Stimulated activated CD4-positive, alpha-beta T cell treated with anti-CD3 and anti-CD28 coated beads, Interleukin-15, amount 100 ng/mL, for 24 hours (primary cell): Measurements from ENCODE around the gene NMT1.
"Not testable (repeated sequence)": the region's sequence is repeated elsewhere in the genome, so short reads cannot be mapped to it uniquely, and the experiment has no call there.

Experiments
- DNase-seq: peaks from one replicate; pipeline ENCODE4 v3.0.0-alpha.2; 2020

The NMT1 gene

GRCh38 chr17:45038728-45039634 lies 22.1 kb upstream of the NMT1 start:
- DNase-seq, result no peak

GRCh38 chr17:45040459-45040858 lies 20.7 kb upstream of the NMT1 start:
- no peak for DNase-seq

DNA sequence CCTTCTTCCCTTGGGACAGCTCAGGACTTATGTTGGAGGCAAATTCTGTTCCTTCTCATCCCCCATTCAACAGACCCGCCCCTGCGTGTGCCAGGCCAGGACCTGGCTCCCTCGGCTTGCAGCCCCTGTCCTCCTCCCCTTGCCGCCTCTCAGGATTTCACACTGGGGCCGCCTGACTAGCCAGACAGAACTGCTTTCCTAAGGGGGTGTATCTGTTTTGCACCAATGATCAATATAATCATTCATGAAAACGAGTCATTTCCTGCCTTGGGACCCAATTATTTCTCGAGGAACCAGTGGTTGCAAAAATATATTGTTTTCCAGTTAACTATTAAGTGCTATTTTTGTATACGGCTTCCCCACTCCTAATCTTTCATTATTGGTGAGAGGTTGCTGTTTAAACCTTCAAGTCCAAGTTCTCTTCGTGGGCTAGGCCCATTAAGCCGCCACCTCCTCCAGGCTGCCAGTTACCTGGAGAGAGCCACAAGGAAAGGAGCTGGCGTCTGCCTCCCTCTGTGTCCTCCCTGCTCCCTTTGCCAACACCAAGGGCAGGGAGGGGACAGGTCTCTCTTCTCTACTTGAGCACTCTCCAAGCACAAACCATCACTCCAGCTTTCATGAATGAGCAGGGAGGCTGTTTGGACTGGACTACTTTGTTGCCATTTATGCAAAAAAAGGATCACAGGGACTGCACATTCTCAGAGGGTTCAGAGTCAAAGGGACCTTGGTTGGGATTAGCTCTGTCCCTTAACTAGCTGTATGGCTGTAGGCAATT lies 18.6 kb upstream of the NMT1 start:
- no peak for DNase-seq

GRCh38 chr17:45043813-45044540 lies 17.1 kb upstream of the NMT1 start:
- DNase-seq, result no peak

- no peak for DNase-seq
These were observed 14.5 kb upstream of the NMT1 start for GRCh38 chr17:45046537-45047125.

- no peak for DNase-seq
These were observed 12.1 kb upstream of the NMT1 start for GRCh38 chr17:45048795-45049563.

DNA sequence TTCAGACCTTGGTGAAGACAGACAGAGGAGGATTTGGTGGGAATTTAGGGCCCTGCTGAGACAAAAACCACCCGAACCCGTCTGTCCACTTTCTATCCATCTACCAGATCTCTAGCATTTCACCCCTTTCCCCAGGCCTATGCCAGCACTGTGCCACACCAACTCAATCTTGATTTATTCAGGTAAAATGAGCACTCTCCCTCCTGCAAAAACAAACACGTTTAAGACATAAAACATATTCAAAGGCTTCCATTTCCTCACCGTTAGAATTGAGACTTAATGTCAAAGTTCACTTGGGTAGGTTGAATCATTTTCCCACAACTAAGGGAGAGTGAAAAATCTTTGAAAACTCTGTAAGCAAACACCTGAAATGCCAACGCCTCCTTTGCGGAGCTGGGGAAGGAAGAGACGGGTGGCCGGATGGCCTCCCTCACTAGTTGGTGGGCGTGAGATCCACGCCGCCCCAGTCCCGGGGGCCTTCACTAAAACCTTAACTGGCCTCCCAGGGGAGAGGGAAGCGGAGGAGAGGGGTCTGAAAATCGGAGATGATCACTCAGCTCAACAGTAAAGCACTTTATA lies 10.5 kb upstream of the NMT1 start:
- peak; percentile 68 for DNase-seq

DNA sequence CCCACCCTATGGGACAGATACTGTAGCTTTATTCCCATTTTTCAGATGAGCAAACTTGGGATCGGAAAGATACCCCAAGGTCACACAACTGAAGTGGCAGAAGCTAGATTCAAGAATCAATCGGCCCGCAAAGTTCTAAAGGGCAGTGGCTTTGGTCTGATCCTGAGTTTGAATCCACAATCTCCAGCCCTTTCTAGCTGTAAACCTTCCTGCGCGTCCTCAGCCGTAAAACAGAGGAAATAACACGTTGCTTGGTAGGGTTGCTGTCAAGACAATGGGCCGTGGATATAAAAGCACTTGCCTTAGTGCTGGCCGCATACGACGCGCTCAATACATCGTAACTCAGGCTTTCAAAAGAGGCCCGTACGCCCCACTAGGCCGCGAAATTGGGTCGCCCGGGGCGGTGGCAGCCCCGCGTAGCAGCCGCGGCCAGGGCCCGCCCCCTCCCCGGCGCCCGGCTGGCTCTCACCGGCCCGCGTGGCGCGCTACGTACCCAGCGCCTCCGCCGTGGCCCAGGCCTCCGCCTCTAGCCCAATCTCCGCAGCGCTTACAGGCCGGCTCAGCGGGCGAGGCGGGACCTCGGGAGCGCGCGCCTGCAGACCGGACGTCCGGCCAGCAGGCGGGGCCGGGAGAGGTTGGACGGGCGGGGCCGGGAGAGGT lies 9.9 kb upstream of the NMT1 start, which contains the start of gene DCAKD:
DCAKD (minus strand) TSS at position 573 of the 660 bp plus-strand sequence. CDS start 16,747 bp downstream, outside the sequence.
- DNase-seq, result peak; percentile 95

GRCh38 chr17:45051720-45052051 lies 9.4 kb upstream of the NMT1 start:
- not testable (repeated sequence) for DNase-seq

GRCh38 chr17:45052052-45052772 lies 8.9 kb upstream of the NMT1 start:
- peak; percentile 62 for DNase-seq

GRCh38 chr17:45060382-45060796 lies 728 bp upstream of the NMT1 start:
- DNase-seq, result no peak

DNA sequence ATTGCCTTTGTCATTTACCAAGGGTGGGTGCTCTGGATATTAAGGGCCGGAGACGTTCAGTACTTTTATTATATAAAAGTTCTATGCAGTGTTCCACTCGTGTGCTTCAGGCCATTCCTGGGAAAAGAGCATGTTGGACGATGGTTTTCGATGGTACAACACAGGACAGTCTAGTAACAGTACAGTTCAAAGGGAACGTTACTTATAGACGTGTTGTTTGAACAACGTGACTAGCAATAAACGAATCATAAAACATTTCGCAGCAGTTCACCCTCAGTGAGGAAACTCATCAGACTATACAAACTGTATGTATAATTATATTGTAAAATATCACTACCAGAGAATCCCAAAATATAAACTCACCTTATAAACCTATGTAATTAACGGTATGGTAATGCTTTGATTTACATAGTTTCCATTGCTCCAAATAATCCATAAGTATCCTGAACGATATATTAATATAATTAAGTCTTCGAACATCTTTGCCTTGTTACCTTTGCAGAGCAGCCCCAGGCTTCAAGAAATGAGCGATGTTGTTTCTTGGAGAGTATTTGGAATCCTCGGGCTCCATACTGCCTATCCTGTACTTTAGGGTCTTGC lies 589 bp downstream of the NMT1 start:
- DNase-seq, result no peak

GRCh38 chr17:45063198-45063597 lies 2.1 kb downstream of the NMT1 start:
- no peak for DNase-seq

GRCh38 chr17:45067637-45068036 lies 6.5 kb downstream of the NMT1 start:
- no peak for DNase-seq

DNA sequence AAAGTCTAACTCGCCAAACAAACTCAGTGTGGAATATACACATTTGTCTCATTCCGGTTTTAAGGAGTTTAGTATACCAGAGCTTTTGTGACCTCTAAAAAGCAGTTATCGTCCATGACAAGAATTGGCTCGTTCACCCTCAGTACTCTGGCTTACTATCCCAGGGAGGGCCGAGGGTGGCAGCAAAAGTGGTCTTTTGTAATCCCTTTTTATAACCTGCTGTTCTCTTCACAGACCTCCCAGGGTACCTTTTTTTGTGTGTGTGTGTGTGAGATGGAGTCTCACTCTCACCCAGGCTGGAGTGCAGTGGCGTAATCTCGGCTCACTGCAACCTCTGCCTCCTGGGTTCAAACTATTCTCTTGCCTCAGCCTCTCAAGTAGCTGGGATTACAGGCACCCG lies 8.9 kb downstream of the NMT1 start:
- DNase-seq, result no peak

- no peak for DNase-seq
These were observed 9.7 kb downstream of the NMT1 start for GRCh38 chr17:45070809-45071208.

GRCh38 chr17:45073414-45074070 lies 12.4 kb downstream of the NMT1 start:
- no peak for DNase-seq

DNA sequence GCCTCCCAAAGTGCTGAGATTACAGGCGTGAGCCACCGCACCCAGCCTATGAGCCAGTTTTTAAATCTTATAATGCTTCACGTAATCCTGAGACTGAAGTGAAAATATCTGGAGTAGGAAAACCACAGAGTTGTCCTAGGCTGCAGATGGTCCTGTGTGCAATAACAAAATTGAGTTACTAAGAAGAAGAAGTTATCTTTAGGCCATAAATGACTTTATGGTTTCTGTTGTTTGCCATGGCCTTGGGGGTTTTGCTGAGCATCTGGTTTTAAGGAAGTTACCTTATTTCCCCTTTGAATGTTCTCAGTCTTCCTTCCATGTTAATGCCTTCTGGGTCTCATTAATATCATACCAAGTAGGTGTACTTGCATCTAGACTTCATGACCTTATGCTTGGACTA lies 16.5 kb downstream of the NMT1 start:
- DNase-seq, result no peak

DNA sequence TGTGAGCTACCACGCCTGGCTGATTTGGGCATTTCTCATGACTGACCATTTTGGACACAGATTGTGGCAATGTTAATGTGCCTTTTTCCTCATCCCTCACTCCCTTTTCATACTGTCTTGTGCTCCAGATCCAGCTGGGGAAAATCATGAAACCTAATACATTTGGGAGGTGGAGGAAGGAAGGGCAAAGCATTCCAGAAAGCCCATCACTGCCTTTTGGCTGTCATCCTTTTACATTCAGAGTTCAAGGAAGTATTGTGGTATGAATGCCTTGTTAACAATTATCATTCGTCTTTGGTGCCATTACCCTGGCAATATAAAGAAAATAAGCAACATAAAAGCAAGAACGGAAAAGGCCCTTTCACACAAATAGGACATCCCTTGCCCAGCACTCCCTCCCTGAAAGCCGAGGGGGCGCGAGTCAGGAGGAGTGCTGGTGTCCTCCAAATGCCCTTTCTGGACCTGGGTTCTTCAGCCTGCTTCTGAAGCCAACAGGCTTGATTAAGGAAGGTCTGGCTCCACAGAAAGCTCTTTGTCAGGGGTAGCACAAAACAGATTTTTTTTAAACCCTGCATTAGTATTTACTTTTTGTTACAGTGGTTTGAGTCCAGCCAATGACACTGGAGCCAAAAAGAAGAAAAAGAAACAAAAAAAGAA lies 20.1 kb downstream of the NMT1 start:
- DNase-seq, result no peak
